ENCODE data around the gene NPTX2.

Gene NPTX2

GRCh38 chr7:98640375-98640774 is 23.3 kb downstream of the NPTX2 start:
- Histone ChIP-seq H3K4me3 (replicated peaks; ENCODE audit: low read depth, low read length) (no peak overlapping the region), H3K36me3 (ENCODE audit: control insufficient read depth, insufficient read depth, low read length) (no peaks in the 10 kb centered on the region), H3K27me3 (replicated peaks; ENCODE audit: control insufficient read depth, insufficient read depth, low read length) (no peaks in the 10 kb centered on the region)
- peak; percentile 23 for TF ChIP-seq CTCF (IDR thresholded peaks at IDR 0.05; ENCODE audit: insufficient read depth, low read length, poor library complexity, severe bottlenecking)
- no peak for DNase-seq (ENCODE audit: extremely low read depth, insufficient read length)

- Histone ChIP-seq H3K4me3 (replicated peaks; ENCODE audit: low read depth, low read length) (peak overlapping the region; percentile 19), H3K36me3 (ENCODE audit: control insufficient read depth, insufficient read depth, low read length) (no peaks in the 10 kb centered on the region), H3K27me3 (replicated peaks; ENCODE audit: control insufficient read depth, insufficient read depth, low read length) (no peaks in the 10 kb centered on the region)
- no peak for TF ChIP-seq CTCF (IDR thresholded peaks at IDR 0.05; ENCODE audit: insufficient read depth, low read length, poor library complexity, severe bottlenecking)
- peak; percentile 83 for DNase-seq (ENCODE audit: extremely low read depth, insufficient read length)
These were observed 24.8 kb downstream of the NPTX2 start for GRCh38 chr7:98641646-98642500.

- DNase-seq (ENCODE audit: extremely low read depth, insufficient read length) = no peak
- Histone ChIP-seq H3K27me3 (replicated peaks; ENCODE audit: control insufficient read depth, insufficient read depth, low read length) (no peaks in the 10 kb centered on the region), H3K36me3 (ENCODE audit: control insufficient read depth, insufficient read depth, low read length) (no peaks in the 10 kb centered on the region), H3K4me3 (replicated peaks; ENCODE audit: low read depth, low read length) (no peak overlapping the region)
- no peak for TF ChIP-seq CTCF (IDR thresholded peaks at IDR 0.05; ENCODE audit: insufficient read depth, low read length, poor library complexity, severe bottlenecking)
These were observed 26.3 kb downstream of the NPTX2 start for GRCh38 chr7:98643236-98643985.

GRCh38 chr7:98646465-98646864 is 29.4 kb downstream of the NPTX2 start:
- Histone ChIP-seq H3K36me3 (ENCODE audit: control insufficient read depth, insufficient read depth, low read length) (no peaks in the 10 kb centered on the region), H3K4me3 (replicated peaks; ENCODE audit: low read depth, low read length) (no peak overlapping the region), H3K27me3 (replicated peaks; ENCODE audit: control insufficient read depth, insufficient read depth, low read length) (no peaks in the 10 kb centered on the region)
- no peak for TF ChIP-seq CTCF (IDR thresholded peaks at IDR 0.05; ENCODE audit: insufficient read depth, low read length, poor library complexity, severe bottlenecking)
- DNase-seq (ENCODE audit: extremely low read depth, insufficient read length) = no peak

- no peak for TF ChIP-seq CTCF (IDR thresholded peaks at IDR 0.05; ENCODE audit: insufficient read depth, low read length, poor library complexity, severe bottlenecking)
- no peak for DNase-seq (ENCODE audit: extremely low read depth, insufficient read length)
- Histone ChIP-seq H3K36me3 (ENCODE audit: control insufficient read depth, insufficient read depth, low read length) (no peaks in the 10 kb centered on the region), H3K27me3 (replicated peaks; ENCODE audit: control insufficient read depth, insufficient read depth, low read length) (no peaks in the 10 kb centered on the region), H3K4me3 (replicated peaks; ENCODE audit: low read depth, low read length) (no peak overlapping the region)
These were observed 30.2 kb downstream of the NPTX2 start for GRCh38 chr7:98647326-98647725.

Measured in GM06990 (cell line).